Measurements from ENCODE around the gene GRHL3.

DNA sequence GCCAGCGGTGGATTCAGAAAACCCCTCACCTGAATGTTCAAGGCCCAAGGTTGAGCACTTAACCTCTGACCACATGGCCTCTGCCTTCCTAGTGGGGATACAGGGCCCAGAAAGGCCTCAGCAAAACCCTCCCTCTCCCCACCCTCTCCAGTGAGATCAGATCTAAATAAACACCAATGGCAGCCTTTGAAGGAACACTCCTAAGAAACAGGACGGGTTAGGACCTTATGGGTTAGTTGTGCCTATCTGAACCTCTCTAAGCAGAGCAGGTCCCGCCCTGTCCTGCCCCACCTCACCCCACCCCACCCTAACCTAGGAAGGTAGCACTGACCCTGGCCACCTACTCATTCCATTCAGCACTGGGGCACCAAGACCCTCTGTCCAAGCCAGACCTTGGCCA, 7.9 kb upstream of the GRHL3 start:
- TF ChIP-seq NFRKB (IDR thresholded peaks at IDR 0.05) (no peak), SP1 (IDR thresholded peaks at IDR 0.05) (no peak), L3MBTL2 (conservative IDR thresholded peaks at IDR 0.05) (no peak), TARDBP (IDR thresholded peaks at IDR 0.05) (no peak), FOXM1 (IDR thresholded peaks at IDR 0.05; ENCODE audit: borderline replicate concordance) (no peak), ARNT (IDR thresholded peaks at IDR 0.05) (no peak), HDGF (IDR thresholded peaks at IDR 0.05; ENCODE audit: borderline replicate concordance) (no peak), SUZ12 (IDR thresholded peaks at IDR 0.05) (no peak), BHLHE40 (IDR thresholded peaks at IDR 0.05; ENCODE audit: borderline replicate concordance) (no peak), ZNF384 (IDR thresholded peaks at IDR 0.05) (no peak), LEF1 (IDR thresholded peaks at IDR 0.05; ENCODE audit: borderline replicate concordance) (no peak), ELF4 (IDR thresholded peaks at IDR 0.05) (no peak), FOXA1 (IDR thresholded peaks at IDR 0.05) (no peak)
- TF ChIP-seq, protein P1, sequence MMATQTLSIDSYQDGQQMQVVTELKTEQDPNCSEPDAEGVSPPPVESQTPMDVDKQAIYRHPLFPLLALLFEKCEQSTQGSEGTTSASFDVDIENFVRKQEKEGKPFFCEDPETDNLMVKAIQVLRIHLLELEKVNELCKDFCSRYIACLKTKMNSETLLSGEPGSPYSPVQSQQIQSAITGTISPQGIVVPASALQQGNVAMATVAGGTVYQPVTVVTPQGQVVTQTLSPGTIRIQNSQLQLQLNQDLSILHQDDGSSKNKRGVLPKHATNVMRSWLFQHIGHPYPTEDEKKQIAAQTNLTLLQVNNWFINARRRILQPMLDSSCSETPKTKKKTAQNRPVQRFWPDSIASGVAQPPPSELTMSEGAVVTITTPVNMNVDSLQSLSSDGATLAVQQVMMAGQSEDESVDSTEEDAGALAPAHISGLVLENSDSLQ (IDR thresholded peaks at IDR 0.05), result no peak
